HL-60 (cell line): ENCODE results near the gene SLC7A4.

Experiments
- DNase-seq, 2 experiments: peaks; one replicate each; pipeline ENCODE4 v3.0.0-alpha.2; 2010 to 2020; ENCODE audit warnings: low read depth in 1 of 2, low spot score in 1 of 2
- H3K27ac ChIP-seq: fragments of 250-450 bp; sonication (Bioruptor Pico); replicated peaks from 2 replicates; pipeline ENCODE4 v1.5.1; 2020; ENCODE audit warnings: mild to moderate bottlenecking, moderate library complexity
- H3K27me3 ChIP-seq: fragments of 250-450 bp; sonication (Bioruptor Pico); 2 replicates; pipeline ENCODE4 v1.5.1; 2021; ENCODE audit warnings: mild to moderate bottlenecking, moderate library complexity; ENCODE audit not compliant: insufficient read depth, poor library complexity, severe bottlenecking
- H3K4me3 ChIP-seq: replicated peaks from 2 replicates; pipeline ENCODE4 v1.5.1; 2011; ENCODE audit warnings: mild to moderate bottlenecking, control low read depth, low read length; ENCODE audit not compliant: insufficient read depth
- CTCF ChIP-seq: IDR thresholded peaks from one replicate; pipeline ENCODE4 v1.5.1; 2011; ENCODE audit warnings: low read length, control low read depth, inconsistent platforms; ENCODE audit not compliant: insufficient read depth
- GABPA ChIP-seq: IDR thresholded peaks from 2 replicates; pipeline ENCODE4 v1.6.1; 2012; ENCODE audit warnings: low read depth
- POLR2AphosphoS5 ChIP-seq: IDR thresholded peaks from 2 replicates; pipeline ENCODE4 v1.6.1; 2012; ENCODE audit warnings: low read depth
- REST ChIP-seq: IDR thresholded peaks from 2 replicates; pipeline ENCODE4 v1.6.1; 2012; ENCODE audit warnings: low read depth; ENCODE audit not compliant: insufficient replicate concordance
- SPI1 ChIP-seq: IDR thresholded peaks from 2 replicates; pipeline ENCODE4 v1.6.1; 2012; ENCODE audit warnings: low read depth, mild to moderate bottlenecking, borderline replicate concordance

The SLC7A4 gene

GRCh38 chr22:20980523-20980922 lies 51.8 kb downstream of the SLC7A4 start:
- H3K27me3 ChIP-seq = no peaks in the 10 kb centered on the region
- DNase-seq = no peak
- no peak overlapping the region for H3K27ac ChIP-seq
- TF ChIP-seq GABPA (no peak), SPI1 (no peak), POLR2AphosphoS5 (no peak), CTCF (no peak), REST (no peak)
- H3K4me3 ChIP-seq = no peak overlapping the region

GRCh38 chr22:20979940-20980453 lies 52.4 kb downstream of the SLC7A4 start:
- H3K27me3 ChIP-seq = no peaks in the 10 kb centered on the region
- no peak for DNase-seq
- TF ChIP-seq CTCF (no peak), POLR2AphosphoS5 (no peak), SPI1 (no peak), GABPA (no peak), REST (no peak)
- H3K4me3 ChIP-seq = no peak overlapping the region
- H3K27ac ChIP-seq = no peak overlapping the region

GRCh38 chr22:20979243-20979809 lies 53.0 kb downstream of the SLC7A4 start:
- Histone ChIP-seq H3K27me3 (no peaks in the 10 kb centered on the region), H3K27ac (no peak overlapping the region), H3K4me3 (no peak overlapping the region)
- TF ChIP-seq CTCF (no peak), GABPA (no peak), SPI1 (no peak), POLR2AphosphoS5 (no peak), REST (no peak)
- DNase-seq = no peak
